Suprapubic skin (tissue), 4 donors: Measurements from ENCODE around the gene EDDM3A. TPM values are rescaled to one million over a fixed set of nuclear protein-coding genes. Genes with fewer than 3 reads are reported as not detected.
"Not testable (repeated sequence)": the region's sequence is repeated elsewhere in the genome, so short reads cannot be mapped to it uniquely, and the experiment has no call there.

Source experiments
- DNase-seq, 2 donors: peaks; one replicate each; pipeline ENCODE4 v3.0.0-alpha.2; 2019; ENCODE audit warnings: low spot score in 2 of 2
- H3K27ac ChIP-seq: fragments of 200-600 bp; sonication (generic); one replicate; pipeline ENCODE4 v1.5.1; 2019
- H3K27me3 ChIP-seq: fragments of 200-600 bp; sonication (generic); one replicate; pipeline ENCODE4 v1.5.1; 2019
- H3K36me3 ChIP-seq: fragments of 200-600 bp; sonication (generic); one replicate; pipeline ENCODE4 v1.5.1; 2019
- H3K4me1 ChIP-seq: fragments of 200-600 bp; sonication (generic); one replicate; pipeline ENCODE4 v1.5.1; 2019
- H3K4me3 ChIP-seq: fragments of 200-600 bp; sonication (generic); one replicate; pipeline ENCODE4 v1.5.1; 2019; ENCODE audit warnings: mild to moderate bottlenecking
- H3K9me3 ChIP-seq: fragments of 200-600 bp; sonication (generic); one replicate; pipeline ENCODE4 v1.5.1; 2019
- CTCF ChIP-seq, 2 donors: fragments of 200-600 bp in 1 of 2; fragments of 450-650 bp in 1 of 2; sonication (generic) in 1 of 2; IDR thresholded peaks; one replicate each; pipeline ENCODE4 v1.5.1; 2016 to 2019; ENCODE audit warnings: antibody characterized with exemption in 2 of 2, mild to moderate bottlenecking in 1 of 2, moderate library complexity in 1 of 2
- EP300 ChIP-seq: sonication (generic); formaldehyde crosslinking; IDR thresholded peaks from one replicate; pipeline ENCODE4 v1.6.1; 2017; ENCODE audit warnings: antibody characterized with exemption
- POLR2A ChIP-seq, 2 donors: fragments of 450-650 bp; IDR thresholded peaks; one replicate each; pipeline ENCODE4 v1.6.1; 2017; ENCODE audit warnings: antibody characterized with exemption in 2 of 2, mild to moderate bottlenecking in 2 of 2, moderate library complexity in 2 of 2
- POLR2AphosphoS5 ChIP-seq, 3 donors: sonication (generic); formaldehyde crosslinking; IDR thresholded peaks; one replicate each; pipeline ENCODE4 v1.6.1; 2017; ENCODE audit warnings: antibody characterized with exemption in 3 of 3
- WGBS: methylation state at CpG from one replicate; pipeline ENCODE4 v1.1.5; 2018; 5-methylcytosine and 5-hydroxymethylcytosine counted together
- total RNA-seq, 4 donors: library from RNA; depleted of rRNA; stranded (reverse); fragments of >200 nt; gene quantifications; one replicate each; pipeline ENCODE4 v1.1.0, GENCODE V29; 2016

Gene EDDM3A
- total RNA-seq, 4 donors from 2014 or later, result not detected

DNA sequence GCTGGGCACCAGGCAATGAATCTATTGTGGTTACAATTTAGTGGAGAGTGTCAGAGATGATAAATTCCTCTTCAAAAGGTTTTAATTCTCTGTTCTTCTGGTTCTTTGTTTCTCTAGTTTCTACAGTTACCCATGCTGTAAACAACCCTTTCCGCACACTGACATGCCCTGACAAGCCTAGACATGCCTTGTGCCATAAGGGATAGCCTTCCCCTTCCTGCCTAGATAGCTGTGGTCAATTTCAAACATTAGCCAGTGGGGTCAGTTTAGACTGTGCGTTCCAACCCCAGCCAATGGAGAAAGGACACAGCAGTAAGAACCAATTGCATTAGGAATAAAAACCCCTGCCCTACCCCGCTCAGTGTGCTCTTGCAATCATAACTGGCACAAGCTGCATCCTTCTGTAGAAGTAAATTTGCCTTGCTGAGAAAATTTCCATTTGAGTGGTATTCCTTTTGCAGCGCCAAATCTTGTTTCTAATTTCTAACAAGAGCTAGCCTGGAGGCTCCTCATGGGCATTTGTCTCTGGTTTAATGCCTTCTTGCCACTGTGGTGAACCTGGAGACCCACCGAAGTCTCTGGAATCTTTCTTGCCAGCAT, 6.4 kb downstream of the EDDM3A start:
- Histone ChIP-seq H3K4me1 (no peaks in the 10 kb centered on the region), H3K4me3 (no peak overlapping the region), H3K9me3 (no peaks in the 10 kb centered on the region), H3K36me3 (no peaks in the 10 kb centered on the region), H3K27ac (no peak overlapping the region), H3K27me3 (no peaks in the 10 kb centered on the region)
- 91% methylated on average over 5 of the region's 5 CpGs for WGBS
- no peak for DNase-seq
- no peak for TF ChIP-seq CTCF (IDR thresholded peaks at IDR 0.05)
- no peak for TF ChIP-seq POLR2A (IDR thresholded peaks at IDR 0.05)
- no peak for TF ChIP-seq EP300
- no peak for TF ChIP-seq POLR2AphosphoS5 (IDR thresholded peaks at IDR 0.05)

DNA sequence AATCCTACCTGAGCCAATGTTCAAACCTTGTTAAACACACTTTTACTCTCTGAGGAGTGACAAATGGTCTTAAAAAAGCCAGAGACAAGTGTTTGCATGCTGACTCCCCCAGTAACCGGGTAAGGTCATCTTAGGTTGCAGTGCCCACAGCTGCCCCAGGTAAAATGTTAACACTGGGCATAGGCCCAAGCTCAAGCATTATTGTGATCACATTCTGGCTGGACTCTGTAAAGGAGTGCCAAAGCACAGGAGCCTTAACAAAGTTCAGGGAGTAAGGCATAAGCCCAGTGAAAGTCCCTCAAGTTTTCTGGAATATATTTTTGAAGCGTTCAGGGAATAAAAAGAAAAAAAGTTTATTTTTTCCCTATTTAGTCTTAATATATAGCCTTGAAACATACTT, 8.6 kb downstream of the EDDM3A start:
- Histone ChIP-seq H3K4me3 (no peak overlapping the region), H3K36me3 (no peaks in the 10 kb centered on the region), H3K27ac (no peak overlapping the region), H3K4me1 (no peaks in the 10 kb centered on the region), H3K9me3 (no peaks in the 10 kb centered on the region), H3K27me3 (no peaks in the 10 kb centered on the region)
- TF ChIP-seq POLR2AphosphoS5 (IDR thresholded peaks at IDR 0.05), result no peak
- no peak for TF ChIP-seq CTCF (IDR thresholded peaks at IDR 0.05)
- no peak for TF ChIP-seq EP300
- TF ChIP-seq POLR2A (IDR thresholded peaks at IDR 0.05), result no peak
- WGBS, result 76% methylated on average over 2 of the region's 2 CpGs
- no peak for DNase-seq

DNA sequence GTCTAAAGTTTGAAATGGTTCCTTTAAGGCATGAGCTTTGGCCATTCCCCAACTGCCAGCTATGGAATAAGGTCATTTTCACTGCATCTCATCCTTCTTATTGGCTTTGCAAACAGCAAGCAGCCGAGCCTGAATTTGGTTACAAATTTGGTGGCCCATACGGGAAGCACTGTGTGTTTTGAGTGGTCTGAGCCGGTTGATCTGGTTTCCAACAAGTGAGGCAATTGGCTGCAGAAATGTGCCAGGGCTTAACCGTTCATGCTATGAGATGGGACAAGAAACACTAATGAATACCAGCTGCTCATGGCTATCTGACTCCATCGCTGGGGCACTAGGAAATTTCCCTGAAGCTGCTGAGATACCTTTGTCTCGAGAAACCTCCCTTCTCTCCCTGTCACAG, 9.3 kb downstream of the EDDM3A start:
- H3K36me3 ChIP-seq, result no peaks in the 10 kb centered on the region
- no peak for TF ChIP-seq CTCF (IDR thresholded peaks at IDR 0.05)
- no peak for TF ChIP-seq POLR2AphosphoS5 (IDR thresholded peaks at IDR 0.05)
- TF ChIP-seq EP300, result no peak
- no peak for TF ChIP-seq POLR2A (IDR thresholded peaks at IDR 0.05)
- no peak for DNase-seq
- H3K4me1 ChIP-seq, result no peaks in the 10 kb centered on the region
- no peaks in the 10 kb centered on the region for H3K27me3 ChIP-seq
- H3K4me3 ChIP-seq, result no peak overlapping the region
- 54% methylated on average over 6 of the region's 6 CpGs for WGBS
- no peaks in the 10 kb centered on the region for H3K9me3 ChIP-seq
- H3K27ac ChIP-seq, result no peak overlapping the region

- 60% methylated on average over 4 of the region's 4 CpGs for WGBS
- Histone ChIP-seq H3K4me3 (no peak overlapping the region), H3K4me1 (no peaks in the 10 kb centered on the region), H3K9me3 (no peaks in the 10 kb centered on the region), H3K27ac (no peak overlapping the region), H3K36me3 (no peaks in the 10 kb centered on the region), H3K27me3 (no peaks in the 10 kb centered on the region)
- no peak for DNase-seq
- TF ChIP-seq POLR2AphosphoS5 (IDR thresholded peaks at IDR 0.05), result no peak
- TF ChIP-seq EP300, result no peak
- no peak for TF ChIP-seq CTCF (IDR thresholded peaks at IDR 0.05)
- no peak for TF ChIP-seq POLR2A (IDR thresholded peaks at IDR 0.05)
Observed at GRCh38 chr14:20757965-20758364, 12.3 kb downstream of the EDDM3A start.

DNA sequence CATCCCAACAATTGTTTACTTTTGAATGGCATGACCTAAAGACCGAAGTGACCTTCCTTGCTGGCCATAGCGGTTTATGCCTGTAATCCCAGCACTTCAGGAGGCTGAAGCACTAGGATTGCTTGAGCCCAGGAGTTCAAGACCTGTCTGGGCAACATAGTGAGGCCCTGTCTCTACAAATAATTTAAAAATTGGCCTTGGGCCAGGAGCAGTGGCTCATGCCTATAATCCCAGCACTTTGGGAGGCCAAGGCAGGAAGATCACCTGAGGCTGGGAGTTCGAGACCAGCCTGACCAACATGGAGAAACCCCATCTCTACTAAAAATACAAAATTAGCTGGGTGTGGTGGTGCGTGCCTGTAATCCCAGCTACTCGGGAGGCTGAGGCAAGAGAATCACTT, 13.8 kb downstream of the EDDM3A start:
- not testable (repeated sequence) for H3K4me1 ChIP-seq, H3K36me3 ChIP-seq, H3K27me3 ChIP-seq, H3K9me3 ChIP-seq, H3K27ac ChIP-seq, DNase-seq, H3K4me3 ChIP-seq
- WGBS, result 87% methylated on average over 5 of the region's 5 CpGs

DNA sequence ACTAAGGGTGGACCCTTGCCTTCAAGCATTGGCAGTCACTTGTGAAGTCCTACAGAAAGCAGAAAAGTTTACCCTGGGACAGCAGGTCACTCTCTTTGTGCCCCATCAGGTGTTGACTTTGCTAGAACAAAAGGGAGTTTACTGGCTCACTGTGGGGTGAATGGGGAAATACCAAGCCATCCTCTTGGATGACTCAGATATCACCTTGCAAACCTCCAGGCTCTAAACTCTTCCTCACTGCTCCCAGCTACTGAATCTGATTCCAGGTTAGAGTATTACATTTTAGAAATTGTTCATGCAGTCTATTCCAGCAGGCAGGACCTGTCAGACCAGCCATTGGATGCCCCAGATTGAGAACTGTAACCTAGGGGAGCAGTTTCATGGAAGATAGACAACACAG, 15.3 kb downstream of the EDDM3A start:
- no peaks in the 10 kb centered on the region for H3K4me1 ChIP-seq
- no peak overlapping the region for H3K4me3 ChIP-seq
- TF ChIP-seq POLR2A (IDR thresholded peaks at IDR 0.05), result no peak
- no peak for TF ChIP-seq EP300
- TF ChIP-seq POLR2AphosphoS5 (IDR thresholded peaks at IDR 0.05), result no peak
- no peak for TF ChIP-seq CTCF (IDR thresholded peaks at IDR 0.05)
- H3K27ac ChIP-seq, result no peak overlapping the region
- no peaks in the 10 kb centered on the region for H3K27me3 ChIP-seq
- DNase-seq, result no peak
- H3K36me3 ChIP-seq, result no peaks in the 10 kb centered on the region
- no peaks in the 10 kb centered on the region for H3K9me3 ChIP-seq
